ENCODE results near the gene CIRBP. TPM values are rescaled to one million over a fixed set of nuclear protein-coding genes. Genes with fewer than 3 reads are reported as not detected.
A peak's percentile ranks its signal among the peaks of the same experiment; 100 is the strongest.

The CIRBP gene
- total and polyA plus RNA-seq, 9 of the 15 experiments (the other 6 are each of a cell fraction or from before 2014, with no cell fraction given) = 20.5 to 327 (median 176) TPM

- TF ChIP-seq REST (IDR thresholded peaks at IDR 0.05; ENCODE audit: borderline replicate concordance) (no peak), REST (CRISPR knock-in tag; IDR thresholded peaks at IDR 0.05; ENCODE audit: low read depth) (0 out of 2 replicates have a peak, but pooled peaks have one; percentile 17), E2F1 (CRISPR knock-in tag; IDR thresholded peaks at IDR 0.05) (peak; percentile 58), POU5F1 (IDR thresholded peaks at IDR 0.05; ENCODE audit: borderline replicate concordance, low read depth, low read length, partially characterized antibody) (no peak), HDAC3 (IDR thresholded peaks at IDR 0.05; ENCODE audit: borderline replicate concordance, partially characterized antibody) (no peak), PREB (CRISPR knock-in tag; IDR thresholded peaks at IDR 0.05) (no peak), ZNF280B (CRISPR knock-in tag; IDR thresholded peaks at IDR 0.05) (0 out of 2 replicates have a peak, but pooled peaks have one; percentile 64), ZNF197 (CRISPR knock-in tag; IDR thresholded peaks at IDR 0.05; ENCODE audit: low read depth) (peak; percentile 38; the same call in 1 of the 2 replicates), CGGBP1 (CRISPR knock-in tag; IDR thresholded peaks at IDR 0.05) (no peak), CHD1 (IDR thresholded peaks at IDR 0.05; ENCODE audit: low read length) (peak; percentile 71), SMC3 (conservative IDR thresholded peaks at IDR 0.05; ENCODE audit: insufficient read depth, low read depth, low read length) (no peak), ZNF778 (CRISPR knock-in tag; IDR thresholded peaks at IDR 0.05) (no peak), CHCHD3 (CRISPR knock-in tag; IDR thresholded peaks at IDR 0.05) (no peak), C11orf30 (IDR thresholded peaks at IDR 0.05; ENCODE audit: low read depth) (no peak), WHSC1 (IDR thresholded peaks at IDR 0.05; ENCODE audit: low read length) (no peak)
Measured at GRCh38 chr19:1274852-1275259, 5.7 kb downstream of the CIRBP start (continued).

All from K562 (cell line).